WI38 (cell line): Measurements from ENCODE around the gene SNRPF.
A peak's percentile ranks its signal among the peaks of the same experiment; 100 is the strongest.
"Not testable (repeated sequence)": the region's sequence is repeated elsewhere in the genome, so short reads cannot be mapped to it uniquely, and the experiment has no call there.

Experiments used
- H3K4me3 ChIP-seq: 2 replicates; pipeline ENCODE4 v1.5.1; 2011; ENCODE audit warnings: low read depth, mild to moderate bottlenecking, control low read depth, low read length
- TF ChIP-seq, protein P1 (sequence below): IDR thresholded peaks from 2 replicates; pipeline ENCODE4 v1.5.1; 2012; ENCODE audit warnings: low read depth, mild to moderate bottlenecking, control low read depth, low read length

SNRPF gene

DNA sequence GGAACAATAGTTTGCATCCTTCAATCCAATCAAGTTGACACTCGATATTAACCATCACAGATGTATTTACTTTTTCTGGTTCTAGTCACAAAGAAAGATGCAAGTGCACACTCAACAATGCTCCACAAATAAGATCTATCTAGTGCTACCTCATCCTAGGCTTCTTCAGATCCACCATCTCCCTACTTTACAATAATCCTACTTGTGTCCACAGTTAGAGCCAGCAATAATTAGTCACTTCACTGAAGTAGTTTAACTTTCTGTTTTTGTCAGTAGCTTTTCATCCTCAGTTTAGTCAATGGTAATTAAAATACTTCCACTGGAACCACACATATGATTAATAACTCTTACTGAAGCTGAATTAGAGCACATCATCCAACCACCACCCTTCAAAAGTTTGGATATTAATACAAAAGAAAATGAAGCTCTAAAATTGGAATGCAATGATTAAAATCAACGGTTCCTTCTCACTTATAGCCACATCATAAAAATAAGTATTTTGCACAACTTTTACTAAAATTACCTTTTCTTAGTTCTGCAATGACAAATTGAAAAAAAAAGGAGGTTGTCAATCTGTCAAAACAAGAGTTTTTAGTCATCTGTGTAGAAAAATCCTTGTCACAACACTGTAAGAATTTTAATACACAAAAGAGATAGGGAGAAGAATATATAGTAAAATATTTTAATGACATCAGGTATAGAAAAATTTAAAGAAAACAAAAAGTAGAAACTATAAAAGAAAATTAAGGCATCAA is 28.2 kb upstream of the SNRPF start:
- no peak overlapping the region for H3K4me3 ChIP-seq
- TF ChIP-seq, protein P1, sequence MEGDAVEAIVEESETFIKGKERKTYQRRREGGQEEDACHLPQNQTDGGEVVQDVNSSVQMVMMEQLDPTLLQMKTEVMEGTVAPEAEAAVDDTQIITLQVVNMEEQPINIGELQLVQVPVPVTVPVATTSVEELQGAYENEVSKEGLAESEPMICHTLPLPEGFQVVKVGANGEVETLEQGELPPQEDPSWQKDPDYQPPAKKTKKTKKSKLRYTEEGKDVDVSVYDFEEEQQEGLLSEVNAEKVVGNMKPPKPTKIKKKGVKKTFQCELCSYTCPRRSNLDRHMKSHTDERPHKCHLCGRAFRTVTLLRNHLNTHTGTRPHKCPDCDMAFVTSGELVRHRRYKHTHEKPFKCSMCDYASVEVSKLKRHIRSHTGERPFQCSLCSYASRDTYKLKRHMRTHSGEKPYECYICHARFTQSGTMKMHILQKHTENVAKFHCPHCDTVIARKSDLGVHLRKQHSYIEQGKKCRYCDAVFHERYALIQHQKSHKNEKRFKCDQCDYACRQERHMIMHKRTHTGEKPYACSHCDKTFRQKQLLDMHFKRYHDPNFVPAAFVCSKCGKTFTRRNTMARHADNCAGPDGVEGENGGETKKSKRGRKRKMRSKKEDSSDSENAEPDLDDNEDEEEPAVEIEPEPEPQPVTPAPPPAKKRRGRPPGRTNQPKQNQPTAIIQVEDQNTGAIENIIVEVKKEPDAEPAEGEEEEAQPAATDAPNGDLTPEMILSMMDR, result no peak

DNA sequence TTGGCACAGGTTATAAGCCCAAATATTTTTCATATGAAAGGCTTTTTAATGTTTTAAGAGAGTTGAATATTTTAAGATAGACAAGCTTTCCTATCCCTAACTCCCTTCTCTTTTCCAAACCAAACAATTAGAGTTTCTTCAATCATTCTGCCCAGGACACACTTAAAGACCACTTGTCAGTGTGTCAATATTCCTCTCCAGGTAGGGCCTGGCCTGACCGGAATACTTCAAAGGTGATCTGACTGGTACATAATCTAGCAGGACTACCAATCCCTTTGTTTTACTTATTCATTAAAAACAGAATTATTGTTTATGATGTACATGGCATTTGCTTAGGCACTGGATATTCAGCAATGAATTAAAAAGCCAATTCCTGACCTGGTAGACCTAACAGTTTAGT is 24.2 kb upstream of the SNRPF start:
- TF ChIP-seq, protein P1, result no peak

GRCh38 chr12:95836185-95836609 is 22.6 kb upstream of the SNRPF start:
- H3K4me3 ChIP-seq, result no peak overlapping the region
- TF ChIP-seq, protein P1, result no peak

More for the DNA sequence above, 24.2 kb upstream of the SNRPF start:
- no peak overlapping the region for H3K4me3 ChIP-seq

- TF ChIP-seq, protein P1, result no peak
- peak overlapping the region; percentile 27; the same call in 1 of the 2 replicates for H3K4me3 ChIP-seq
Measured at GRCh38 chr12:95836630-95837239, 22.0 kb upstream of the SNRPF start.

DNA sequence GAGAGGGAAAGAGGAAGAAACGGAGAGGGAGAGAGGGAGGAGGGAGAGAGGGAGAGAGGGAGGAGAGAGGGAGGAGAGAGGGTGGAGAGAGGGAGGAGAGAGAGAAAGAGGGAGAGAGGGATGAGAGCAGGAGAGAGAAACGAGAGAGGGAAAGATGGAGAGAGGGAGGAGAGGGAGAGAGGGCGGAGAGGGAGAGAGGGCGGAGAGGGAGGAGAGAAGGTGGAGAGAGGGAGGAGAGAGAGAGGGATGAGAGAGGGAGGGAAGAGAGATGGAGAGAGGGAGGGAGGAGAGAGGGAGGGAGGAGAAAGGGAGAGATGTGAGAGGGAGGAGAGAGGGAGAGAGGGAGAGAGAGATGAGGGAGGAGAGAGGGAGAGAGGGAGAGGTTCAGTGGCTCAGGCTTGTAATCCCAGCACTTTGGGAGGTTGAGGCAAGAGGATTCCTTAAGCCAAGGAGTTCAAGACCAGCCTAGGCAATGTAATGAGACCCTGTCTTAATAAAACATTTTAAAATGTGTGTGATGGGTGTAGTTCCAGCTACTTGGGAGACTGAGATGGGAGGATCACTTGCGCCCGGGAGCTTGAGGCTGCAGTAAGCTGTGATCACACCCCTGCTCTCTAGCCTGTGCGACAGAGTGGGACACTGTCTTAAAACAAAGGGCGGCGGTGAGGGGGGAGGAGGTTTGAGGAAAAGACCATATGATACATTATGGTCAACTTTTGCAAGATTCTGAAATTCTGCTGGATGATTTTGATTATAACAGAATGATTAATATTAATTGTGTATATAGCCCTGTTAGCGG is 21.3 kb upstream of the SNRPF start:
- H3K4me3 ChIP-seq, result peak overlapping the region; percentile 27; the same call in 1 of the 2 replicates
- TF ChIP-seq, protein P1, result no peak

DNA sequence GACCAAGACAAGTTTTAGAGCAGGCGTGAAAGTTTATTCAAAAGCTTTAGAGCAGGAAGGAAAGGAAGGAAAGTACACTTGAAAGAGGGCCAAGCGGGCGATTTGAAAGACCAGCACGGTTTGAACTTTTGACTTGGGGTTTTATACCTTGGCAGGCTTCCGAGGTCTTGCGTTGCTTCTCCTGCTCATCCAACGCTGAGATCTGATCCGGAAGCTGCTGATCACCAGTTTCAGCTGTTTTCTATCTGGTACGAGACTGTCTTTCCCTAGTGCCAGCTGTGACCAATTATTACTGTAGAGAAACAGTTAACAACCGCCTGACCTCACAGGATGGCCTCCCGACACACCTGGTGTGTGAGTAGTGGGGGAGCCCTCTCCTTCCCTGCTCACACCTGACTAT is 20.6 kb upstream of the SNRPF start:
- TF ChIP-seq, protein P1, result no peak
- H3K4me3 ChIP-seq, result no peak overlapping the region

DNA sequence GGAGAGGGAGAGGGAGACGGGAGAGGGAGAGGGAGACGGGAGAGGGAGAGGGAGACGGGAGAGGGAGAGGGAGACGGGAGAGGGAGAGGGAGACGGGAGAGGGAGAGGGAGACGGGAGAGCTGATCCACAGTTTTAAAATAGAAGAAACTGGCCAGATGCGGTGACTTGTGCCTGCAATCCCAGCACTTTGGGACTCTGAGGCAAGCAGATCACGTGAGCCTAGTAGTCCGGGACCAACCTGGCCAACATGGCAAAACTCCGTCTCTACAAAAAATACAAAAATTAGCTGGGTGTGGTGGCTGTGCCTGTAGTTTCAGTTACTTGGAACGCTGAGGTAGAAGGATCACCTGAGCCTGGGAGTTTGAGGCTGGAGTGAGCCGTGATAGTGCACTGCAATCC is 16.3 kb upstream of the SNRPF start:
- H3K4me3 ChIP-seq, result not testable (repeated sequence)
